Left lung (tissue), 10 donors: ENCODE measurements around the gene ACAP2. TPM values are rescaled to one million over a fixed set of nuclear protein-coding genes. Genes with fewer than 3 reads are reported as not detected.

Experiments used
- ATAC-seq: fragments of 200-7000 bp; cut with Tn5 transposase; one replicate; pipeline ENCODE4 v1.9.1; 2020; ENCODE audit warnings: moderate library complexity
- DNase-seq, 4 donors: peaks; one replicate each; pipeline ENCODE4 v3.0.0-alpha.2; 2013 to 2020
- H3K27ac ChIP-seq, 2 donors: fragments of 200-600 bp; sonication (generic) in 1 of 2; one replicate each; pipeline versions ENCODE4 v1.5.0 to v1.8.0; 2020 to 2021
- H3K27me3 ChIP-seq, 2 donors: fragments of 200-600 bp; sonication (generic) in 1 of 2; one replicate each; pipeline versions ENCODE4 v1.5.0 to v1.8.0; 2020 to 2021
- H3K36me3 ChIP-seq, 2 donors: fragments of 200-600 bp; sonication (generic) in 1 of 2; one replicate each; pipeline versions ENCODE4 v1.5.0 to v1.8.0; 2020 to 2021
- H3K4me1 ChIP-seq, 2 donors: fragments of 200-600 bp; one replicate each; pipeline ENCODE4 v1.8.0; 2021
- H3K4me3 ChIP-seq, 2 donors: fragments of 200-600 bp; sonication (generic) in 1 of 2; one replicate each; pipeline versions ENCODE4 v1.5.0 to v1.8.0; 2020 to 2021; ENCODE audit warnings: mild to moderate bottlenecking in 1 of 2
- H3K9me3 ChIP-seq, 2 donors: fragments of 200-600 bp; sonication (generic) in 1 of 2; one replicate each; pipeline versions ENCODE4 v1.5.0 to v1.8.0; 2020 to 2021
- CTCF ChIP-seq, 2 donors: fragments of 200-600 bp; sonication (generic) in 1 of 2; IDR thresholded peaks; one replicate each; pipeline versions ENCODE4 v1.5.0 to v1.8.0; 2021; ENCODE audit warnings: antibody characterized with exemption in 2 of 2
- intact Hi-C, 2 donors: fragments of 100-400 bp; cut with DNase I; formaldehyde crosslinking; loops; one replicate each; pipeline versions ENCODE4 v1.11.2 to v1.14.2; 2022
- polyA plus RNA-seq, 6 donors: library from polyadenylated mRNA; unstranded; fragments of 120-200 nt; gene quantifications; one replicate each; pipeline ENCODE4 v1.2.1, GENCODE V29; 2013; ENCODE audit not compliant: insufficient read length in 6 of 6
- total RNA-seq, 2 donors: library from RNA; stranded (reverse); fragmentation: NEBNext Ultra II Directional; extraction: Animal tissue kit (Norgen Biotek cat#: 25700); gene quantifications; one replicate each; pipeline ENCODE4 v1.2.1, GENCODE V29; 2021
- donor health status: DM: no; HTN: yes; CAD: no.
- donor health status: DM: no; HTN: no; CAD: no.

ACAP2 gene
- total and polyA plus RNA-seq, 8 donors, result 44.7 to 78.7 (median 51.2) TPM

- Histone ChIP-seq H3K36me3 (peaks cover 0 to 84% of the 10 kb centered on the region in 2 donors), H3K4me1 (no peaks in the 10 kb centered on the region), H3K27ac (no peak overlapping the region), H3K27me3 (no peaks in the 10 kb centered on the region), H3K4me3 (no peak overlapping the region), H3K9me3 (no peaks in the 10 kb centered on the region)
- peak in 1 of 4 donors; percentile 8 for DNase-seq
- TF ChIP-seq CTCF (IDR thresholded peaks at IDR 0.05), result no peak
- intact Hi-C loops, result no loop called here
- ATAC-seq, result no peak
These were observed 156.5 kb downstream of the ACAP2 start for GRCh38 chr3:195286115-195286872.

- Histone ChIP-seq H3K27me3 (no peaks in the 10 kb centered on the region), H3K9me3 (no peaks in the 10 kb centered on the region), H3K4me1 (no peaks in the 10 kb centered on the region), H3K36me3 (peaks cover 0 to 79% of the 10 kb centered on the region in 2 donors), H3K27ac (no peak overlapping the region), H3K4me3 (no peak overlapping the region)
- DNase-seq (no peak), ATAC-seq (no peak)
- TF ChIP-seq CTCF (IDR thresholded peaks at IDR 0.05), result no peak
- intact Hi-C loops, result no loop called here
These were observed 157.4 kb downstream of the ACAP2 start for GRCh38 chr3:195285372-195285771.

- Histone ChIP-seq H3K4me3 (no peak overlapping the region), H3K27ac (no peak overlapping the region), H3K36me3 (peaks cover 0 to 74% of the 10 kb centered on the region in 2 donors), H3K9me3 (no peaks in the 10 kb centered on the region), H3K4me1 (no peaks in the 10 kb centered on the region), H3K27me3 (no peaks in the 10 kb centered on the region)
- TF ChIP-seq CTCF (IDR thresholded peaks at IDR 0.05), result no peak
- intact Hi-C loops, result no loop called here
- ATAC-seq (no peak), DNase-seq (no peak)
These were observed 158.0 kb downstream of the ACAP2 start for GRCh38 chr3:195284842-195285241.

- peaks cover 0 to 72% of the 10 kb centered on the region in 2 donors for H3K36me3 ChIP-seq
- ATAC-seq (no peak), DNase-seq (peak in 1 of 4 donors; percentile 28)
- H3K27me3 ChIP-seq, result no peaks in the 10 kb centered on the region
- H3K4me1 ChIP-seq, result no peaks in the 10 kb centered on the region
- H3K4me3 ChIP-seq, result no peak overlapping the region
- TF ChIP-seq CTCF (IDR thresholded peaks at IDR 0.05), result no peak
- H3K27ac ChIP-seq, result no peak overlapping the region
- H3K9me3 ChIP-seq, result no peaks in the 10 kb centered on the region
- intact Hi-C loops, result no loop called here
These were observed 159.9 kb downstream of the ACAP2 start for GRCh38 chr3:195282961-195283360.

GRCh38 chr3:195274259-195274966, 168.4 kb downstream of the ACAP2 start:
- no peaks in the 10 kb centered on the region for H3K27me3 ChIP-seq
- no peak overlapping the region for H3K4me3 ChIP-seq
- no peak for TF ChIP-seq CTCF (IDR thresholded peaks at IDR 0.05)
- H3K27ac ChIP-seq, result no peak overlapping the region
- DNase-seq, result no peak
- H3K4me1 ChIP-seq, result peaks cover 8 to 19% of the 10 kb centered on the region in 2 donors
- H3K36me3 ChIP-seq, result peaks cover 0 to 31% of the 10 kb centered on the region in 2 donors
- H3K9me3 ChIP-seq, result no peaks in the 10 kb centered on the region
- intact Hi-C loops, result loop anchor here in 1 of 2 donors (10.0 kb wide), 1 partner anchor 250 kb away; no protein-coding TSS in a partner anchor
- ATAC-seq, result no peak
